Measurements from ENCODE around the gene OCEL1.
"Not testable (repeated sequence)": the region's sequence is repeated elsewhere in the genome, so short reads cannot be mapped to it uniquely, and the experiment has no call there.

OCEL1 gene

GRCh38 chr19:17226002-17226933 lies at the start of gene OCEL1:
OCEL1 (plus strand) TSS chr19:17226226; CDS start chr19:17226248, 22 bp downstream.
- peak; percentile 88 to 95 (median 94) for DNase-seq

GRCh38 chr19:17178291-17178690 lies 47.7 kb upstream of the OCEL1 start:
- no peak for DNase-seq

DNA sequence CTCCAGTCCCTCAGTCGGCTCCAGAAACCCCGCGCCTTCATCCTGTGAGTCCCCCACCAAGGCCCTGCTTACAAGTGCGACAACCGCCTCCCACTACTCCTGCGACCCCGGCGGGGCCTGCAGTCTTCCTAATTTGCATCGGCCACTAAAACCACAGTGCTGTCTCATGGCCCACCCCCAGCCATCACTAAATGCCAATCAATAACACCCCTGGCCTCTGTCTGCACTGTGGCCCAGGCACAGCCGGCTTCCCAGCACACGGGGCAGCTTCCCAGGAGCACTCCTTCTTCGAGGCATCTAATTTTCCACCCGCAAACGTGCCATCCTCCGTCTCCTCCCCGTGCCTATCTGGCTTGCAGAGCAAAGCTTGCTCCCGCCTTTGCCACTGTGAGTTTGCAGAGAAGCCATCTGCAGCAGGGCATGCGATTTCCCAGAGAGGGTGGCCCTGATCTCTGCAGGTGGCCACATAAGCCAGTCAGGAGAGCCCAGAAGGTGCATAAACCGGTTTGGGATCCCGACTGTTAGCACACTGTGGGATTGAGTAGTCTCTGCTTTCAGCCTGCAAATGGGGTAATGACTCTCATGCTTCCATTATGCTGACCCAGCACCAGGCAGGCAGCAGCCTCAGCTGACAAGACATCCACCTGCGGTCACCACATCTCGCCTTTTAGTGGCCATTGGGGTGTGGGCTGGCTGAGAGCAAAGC lies 44.9 kb upstream of the OCEL1 start:
- no peak for DNase-seq

DNA sequence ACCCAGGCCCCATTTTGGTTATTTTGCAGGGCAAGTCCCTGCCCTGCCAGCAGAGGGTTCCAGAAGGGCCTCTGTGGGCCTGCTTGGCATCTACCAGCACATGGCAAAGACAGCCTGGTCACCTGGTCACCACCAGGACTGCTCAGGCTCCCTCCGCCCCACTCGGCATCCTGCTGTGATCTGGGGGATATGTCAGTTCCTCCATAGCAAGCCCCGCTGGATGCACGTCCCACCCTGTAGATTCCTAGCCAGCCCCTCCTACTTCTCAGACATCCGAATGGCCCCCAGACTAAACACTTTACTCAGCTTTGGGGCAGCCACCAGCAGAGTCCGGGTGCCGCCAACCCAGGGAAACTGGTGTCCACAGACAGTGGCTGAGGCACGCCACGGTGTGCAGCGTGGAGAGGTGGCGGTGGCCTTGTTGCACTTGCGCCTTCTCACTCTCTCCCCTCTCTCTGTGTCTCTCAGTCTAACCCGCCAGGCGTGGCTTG lies 42.7 kb upstream of the OCEL1 start:
- DNase-seq: peak in 1 of 4 experiments; percentile 11

GRCh38 chr19:17183858-17184321 lies 42.1 kb upstream of the OCEL1 start:
- no peak for DNase-seq

DNA sequence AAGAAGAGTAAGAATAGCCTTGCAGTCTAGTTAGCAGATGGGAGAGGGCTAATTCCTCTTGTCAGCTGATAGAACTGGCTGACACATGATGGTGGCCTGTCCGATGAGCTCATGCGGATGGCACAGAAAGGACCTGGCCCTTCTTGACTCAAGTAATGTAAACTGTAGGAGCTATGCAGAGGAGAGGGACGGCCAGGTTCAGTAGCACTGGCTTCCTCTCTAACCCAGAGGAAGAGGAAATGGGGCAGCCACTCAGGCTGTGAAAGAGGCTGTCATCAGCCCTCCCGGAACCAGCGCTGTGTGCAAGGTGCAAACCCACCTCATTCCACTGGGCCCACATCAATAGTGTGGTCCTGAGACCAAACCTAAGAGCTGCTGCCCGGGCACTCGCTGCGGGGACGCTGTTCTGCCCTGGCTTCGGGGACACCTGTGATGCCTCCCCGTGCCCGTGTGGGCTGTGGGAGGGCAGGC lies 41.6 kb upstream of the OCEL1 start:
- DNase-seq: peak in 2 of 4 experiments; percentile 18 to 45

- DNase-seq: no peak
Observed at GRCh38 chr19:17185590-17185989, 40.4 kb upstream of the OCEL1 start.

GRCh38 chr19:17191736-17192135 lies 34.3 kb upstream of the OCEL1 start:
- not testable (repeated sequence) for DNase-seq

- no peak for DNase-seq
Observed at GRCh38 chr19:17192751-17193150, 33.3 kb upstream of the OCEL1 start.

GRCh38 chr19:17194608-17195007 lies 31.4 kb upstream of the OCEL1 start:
- no peak for DNase-seq

DNA sequence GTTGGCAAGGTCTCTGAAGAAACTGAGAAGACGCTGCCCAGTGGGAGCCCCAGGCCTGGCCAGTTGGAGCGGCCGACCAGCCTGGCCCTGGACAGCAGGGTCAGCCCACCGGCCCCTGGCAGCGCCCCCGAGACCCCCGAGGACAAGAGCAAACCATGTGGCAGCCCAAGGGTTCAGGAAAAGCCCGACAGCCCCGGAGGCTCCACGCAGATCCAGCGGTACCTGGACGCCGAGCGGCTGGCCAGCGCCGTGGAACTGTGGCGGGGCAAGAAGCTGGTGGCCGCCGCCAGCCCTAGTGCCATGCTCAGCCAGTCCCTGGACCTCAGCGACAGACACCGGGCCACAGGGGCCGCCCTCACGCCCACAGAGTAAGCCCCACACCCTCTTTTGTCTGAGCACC lies 30.9 kb upstream of the OCEL1 start:
- DNase-seq: no peak

DNA sequence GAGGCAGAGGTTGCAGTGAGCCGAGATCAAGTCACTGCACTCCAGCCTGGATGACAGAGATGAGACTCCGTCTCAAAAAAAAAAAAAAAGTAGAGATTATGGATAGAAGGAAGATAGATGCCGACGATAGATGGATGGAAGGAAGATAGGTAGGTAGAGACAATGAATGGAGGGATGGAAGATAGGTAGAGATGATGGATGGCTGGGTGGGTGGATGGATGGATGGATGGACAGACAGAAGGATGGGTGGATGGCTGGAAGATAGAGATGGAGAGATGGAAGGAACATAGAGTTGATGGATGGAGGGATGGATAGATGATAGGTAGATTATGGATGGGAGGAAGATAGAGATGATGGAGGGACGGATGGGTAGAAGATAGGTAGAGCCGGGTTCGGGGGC lies 29.4 kb upstream of the OCEL1 start:
- DNase-seq: no peak

DNA sequence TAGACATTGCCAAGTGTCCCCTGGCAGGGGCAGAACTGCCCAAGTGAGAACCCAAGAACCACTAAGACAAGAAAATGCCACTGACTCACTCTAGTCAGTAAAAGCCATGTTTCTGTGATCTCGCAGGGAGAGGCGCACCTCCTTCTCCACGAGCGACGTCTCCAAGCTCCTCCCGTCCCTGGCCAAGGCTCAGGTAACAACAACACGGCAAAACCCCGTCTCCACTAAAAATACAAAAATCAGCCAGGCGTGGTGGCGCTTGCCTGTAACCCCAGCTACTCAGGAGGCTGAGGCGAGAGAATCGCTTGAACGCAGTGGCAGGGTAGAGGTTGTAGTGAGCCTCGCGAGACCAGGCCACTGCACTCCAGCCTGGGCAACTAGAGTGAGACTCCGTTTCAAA lies 28.4 kb upstream of the OCEL1 start:
- DNase-seq: no peak

- DNase-seq: no peak
Observed at GRCh38 chr19:17200408-17201079, 25.5 kb upstream of the OCEL1 start.

DNA sequence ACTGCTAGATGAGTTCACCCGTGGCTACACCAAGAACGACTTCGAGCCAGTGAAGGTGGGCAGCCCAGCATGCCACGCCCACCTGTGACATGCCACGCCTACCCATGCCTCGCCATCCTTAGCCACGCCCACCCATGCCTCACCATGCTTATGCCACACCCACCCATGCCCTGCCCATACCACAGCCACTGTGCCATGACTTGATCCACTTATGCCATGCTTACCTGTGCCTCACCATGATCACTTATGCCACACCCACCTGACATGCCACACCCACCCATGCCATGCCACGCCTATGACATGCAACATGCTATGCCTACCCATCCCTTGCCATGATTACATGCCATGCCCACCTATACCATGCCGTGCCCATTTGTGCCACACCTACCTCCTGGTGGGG lies 23.8 kb upstream of the OCEL1 start:
- DNase-seq: no peak

GRCh38 chr19:17202713-17203112 lies 23.3 kb upstream of the OCEL1 start:
- DNase-seq: no peak

DNA sequence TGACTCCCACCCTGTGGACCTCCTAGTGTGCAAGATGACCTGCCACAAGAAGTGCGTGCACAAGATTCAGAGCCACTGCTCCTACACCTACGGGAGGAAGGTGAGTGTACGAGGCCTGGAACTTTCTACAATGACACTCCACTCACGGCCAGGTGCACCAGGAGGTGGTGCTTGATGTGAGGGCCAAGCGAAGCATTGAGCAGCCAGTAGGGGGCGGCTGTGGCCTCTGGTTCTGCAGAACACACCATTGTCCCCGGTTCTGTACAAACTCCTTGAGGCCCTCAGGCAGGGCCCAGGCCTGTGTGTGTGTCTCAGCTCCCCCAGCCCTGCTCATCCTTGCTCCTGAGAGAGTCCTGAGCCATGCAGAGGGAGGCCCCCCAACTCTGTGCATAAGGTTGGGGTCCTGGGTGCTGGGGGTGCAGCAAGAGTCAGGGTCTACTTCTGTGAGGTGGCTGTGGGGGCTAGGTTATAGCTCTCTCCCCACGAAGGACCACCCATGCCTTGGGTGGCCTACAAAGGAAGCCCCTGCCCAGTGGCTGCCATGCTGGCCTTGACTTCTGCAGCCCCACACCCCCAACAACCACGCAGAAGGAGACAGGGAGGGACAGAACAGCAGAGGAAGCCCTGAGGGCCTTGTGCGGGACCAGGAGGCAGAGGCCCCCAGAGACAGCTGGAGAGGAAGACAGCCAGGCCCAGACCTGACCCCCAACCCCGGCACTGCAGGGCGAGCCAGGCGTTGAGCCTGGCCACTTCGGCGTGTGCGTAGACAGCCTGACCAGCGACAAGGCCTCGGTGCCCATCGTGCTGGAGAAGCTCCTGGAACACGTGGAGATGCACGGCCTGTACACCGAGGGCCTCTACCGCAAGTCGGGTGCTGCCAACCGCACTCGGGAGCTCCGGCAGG lies 20.5 kb upstream of the OCEL1 start:
- peak in 3 of 4 experiments; percentile 21 to 65 (median 65) for DNase-seq

DNA sequence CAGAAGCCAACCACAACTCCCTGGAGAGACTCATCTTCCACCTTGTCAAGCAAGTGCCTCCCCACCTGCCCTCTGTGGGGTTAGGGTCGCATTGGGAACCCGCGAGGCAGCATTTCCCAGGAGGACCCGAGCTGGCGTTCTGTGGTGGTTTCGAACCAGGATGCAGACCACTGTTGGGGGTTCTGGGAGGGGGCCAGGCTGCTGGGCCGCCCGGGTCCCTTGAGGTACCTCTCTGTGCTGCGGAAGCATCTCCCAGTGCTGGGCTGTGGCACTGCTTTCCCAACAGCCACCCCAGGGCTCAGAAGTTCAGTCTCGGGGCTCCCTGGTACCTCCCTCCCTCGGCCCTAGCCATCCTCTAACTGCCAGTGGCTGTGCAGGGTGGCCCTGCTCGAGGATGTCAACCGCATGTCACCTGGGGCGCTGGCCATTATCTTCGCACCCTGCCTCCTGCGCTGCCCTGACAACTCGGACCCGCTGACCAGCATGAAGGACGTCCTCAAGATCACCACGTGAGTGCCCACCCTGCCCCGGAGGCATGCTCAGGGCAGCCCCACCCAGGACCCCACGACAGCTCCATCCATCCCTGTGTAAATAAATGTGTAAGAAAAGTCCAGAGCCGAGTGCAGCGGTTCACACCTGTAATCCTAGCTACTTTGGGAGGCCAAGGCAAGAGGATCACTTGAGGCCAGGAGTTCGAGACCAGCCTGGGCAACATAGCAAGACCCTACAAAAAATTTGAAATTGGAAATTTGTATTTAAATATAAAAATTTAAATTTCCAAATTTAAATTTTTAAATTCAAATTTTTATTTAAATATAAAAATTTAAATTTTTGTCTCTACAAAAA lies 19.1 kb upstream of the OCEL1 start:
- DNase-seq: no peak

DNA sequence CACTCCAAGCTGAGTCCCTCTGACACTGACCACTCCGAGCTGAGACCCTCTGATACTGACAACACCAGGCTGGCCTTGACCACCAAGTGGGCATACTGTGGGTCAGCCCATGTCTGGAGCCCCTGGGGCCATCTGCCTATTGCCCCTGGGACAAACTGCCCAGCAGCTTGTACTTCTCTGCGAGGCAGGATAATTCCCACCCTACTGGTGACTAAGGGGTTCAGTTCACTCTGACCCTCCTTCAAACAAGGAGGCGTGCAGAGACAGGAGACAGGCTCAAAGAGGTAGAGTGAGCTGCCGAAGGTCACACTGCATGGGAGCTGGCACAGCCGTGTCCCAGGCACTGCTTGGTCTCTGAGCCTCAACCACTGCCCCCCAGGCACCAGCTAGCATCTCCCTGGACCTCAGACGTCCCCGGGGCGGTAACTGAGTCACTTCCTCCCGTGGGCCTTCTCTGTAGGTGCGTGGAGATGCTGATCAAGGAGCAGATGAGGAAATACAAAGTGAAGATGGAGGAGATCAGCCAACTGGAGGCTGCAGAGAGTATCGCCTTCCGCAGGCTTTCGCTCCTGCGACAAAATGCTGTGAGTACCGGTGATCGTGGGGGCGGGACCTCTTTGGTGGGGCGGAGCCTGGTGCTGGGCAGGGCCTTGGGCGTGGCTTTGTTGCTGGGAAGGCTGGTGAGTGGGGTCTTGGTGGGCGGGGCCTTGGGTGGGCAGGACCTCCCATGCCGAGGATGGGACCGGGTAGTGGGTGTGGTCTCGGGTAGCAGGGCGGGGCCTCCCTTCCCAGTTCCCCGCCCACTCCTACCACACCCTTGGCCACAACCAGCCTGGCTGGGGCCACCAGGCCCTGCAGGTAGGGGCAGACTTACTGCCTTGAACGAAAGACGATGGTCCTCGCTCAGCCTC lies 16.6 kb upstream of the OCEL1 start:
- DNase-seq: no peak

GRCh38 chr19:17210296-17210695 lies 15.7 kb upstream of the OCEL1 start:
- no peak for DNase-seq
